Measurements from ENCODE around the gene USP46. TPM values are rescaled to one million over a fixed set of nuclear protein-coding genes. Genes with fewer than 3 reads are reported as not detected.

The USP46 gene
- total RNA-seq, 2 donors from 2014 or later: 9.2 to 26.3 TPM

- 100% methylated on average over 1 of the region's 1 CpG for WGBS
- H3K4me1 ChIP-seq (replicated peaks): no peaks in the 10 kb centered on the region
- H3K9me3 ChIP-seq: no peaks in the 10 kb centered on the region
- no peaks in the 10 kb centered on the region for H3K27me3 ChIP-seq (replicated peaks; ENCODE audit: insufficient read depth)
- H3K36me3 ChIP-seq: no peaks in the 10 kb centered on the region
- DNase-seq (ENCODE audit: low spot score): no peak
- TF ChIP-seq, protein P1, sequence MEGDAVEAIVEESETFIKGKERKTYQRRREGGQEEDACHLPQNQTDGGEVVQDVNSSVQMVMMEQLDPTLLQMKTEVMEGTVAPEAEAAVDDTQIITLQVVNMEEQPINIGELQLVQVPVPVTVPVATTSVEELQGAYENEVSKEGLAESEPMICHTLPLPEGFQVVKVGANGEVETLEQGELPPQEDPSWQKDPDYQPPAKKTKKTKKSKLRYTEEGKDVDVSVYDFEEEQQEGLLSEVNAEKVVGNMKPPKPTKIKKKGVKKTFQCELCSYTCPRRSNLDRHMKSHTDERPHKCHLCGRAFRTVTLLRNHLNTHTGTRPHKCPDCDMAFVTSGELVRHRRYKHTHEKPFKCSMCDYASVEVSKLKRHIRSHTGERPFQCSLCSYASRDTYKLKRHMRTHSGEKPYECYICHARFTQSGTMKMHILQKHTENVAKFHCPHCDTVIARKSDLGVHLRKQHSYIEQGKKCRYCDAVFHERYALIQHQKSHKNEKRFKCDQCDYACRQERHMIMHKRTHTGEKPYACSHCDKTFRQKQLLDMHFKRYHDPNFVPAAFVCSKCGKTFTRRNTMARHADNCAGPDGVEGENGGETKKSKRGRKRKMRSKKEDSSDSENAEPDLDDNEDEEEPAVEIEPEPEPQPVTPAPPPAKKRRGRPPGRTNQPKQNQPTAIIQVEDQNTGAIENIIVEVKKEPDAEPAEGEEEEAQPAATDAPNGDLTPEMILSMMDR (IDR thresholded peaks at IDR 0.05): no peak
- TF ChIP-seq POLR2AphosphoS5 (IDR thresholded peaks at IDR 0.05) (no peak), POLR2A (IDR thresholded peaks at IDR 0.05) (no peak)
- intact Hi-C loops (cut with DNase I): no loop called here
- no peak overlapping the region for H3K4me3 ChIP-seq
- H3K27ac ChIP-seq: no peak overlapping the region
Observed at GRCh38 chr4:52614241-52614640, 44.9 kb downstream of the USP46 start.

DNA sequence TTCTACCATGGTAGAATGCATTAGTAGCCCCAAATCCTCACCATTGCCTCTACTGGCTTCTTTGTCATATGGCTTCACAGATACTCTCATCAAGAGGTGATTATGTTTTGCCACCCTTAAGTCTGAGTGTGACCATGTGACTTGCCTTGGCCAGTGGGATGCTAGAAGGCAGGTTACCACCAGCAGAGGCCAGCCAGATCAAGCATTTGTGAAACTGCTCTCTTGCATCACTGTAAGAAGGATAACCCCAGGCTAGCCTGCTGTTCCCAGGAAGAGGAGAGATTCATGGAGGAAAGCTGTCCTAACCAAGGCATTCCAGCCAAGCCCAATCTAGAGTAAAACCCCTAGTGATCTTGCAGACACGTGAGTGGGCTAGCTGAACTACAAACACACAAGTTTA is 46.8 kb downstream of the USP46 start:
- H3K4me3 ChIP-seq: no peak overlapping the region
- H3K27ac ChIP-seq: no peak overlapping the region
- intact Hi-C loops (cut with DNase I): no loop called here
- H3K27me3 ChIP-seq (replicated peaks; ENCODE audit: insufficient read depth): no peaks in the 10 kb centered on the region
- no peaks in the 10 kb centered on the region for H3K4me1 ChIP-seq (replicated peaks)
- TF ChIP-seq POLR2A (IDR thresholded peaks at IDR 0.05): no peak
- H3K36me3 ChIP-seq: no peaks in the 10 kb centered on the region
- 95% methylated on average over 1 of the region's 1 CpG for WGBS
- H3K9me3 ChIP-seq: no peaks in the 10 kb centered on the region
- no peak for DNase-seq (ENCODE audit: low spot score)

GRCh38 chr4:52611030-52611555 is 48.0 kb downstream of the USP46 start:
- Histone ChIP-seq H3K4me3 (no peak overlapping the region), H3K27ac (no peak overlapping the region), H3K4me1 (replicated peaks) (no peaks in the 10 kb centered on the region), H3K36me3 (no peaks in the 10 kb centered on the region), H3K27me3 (replicated peaks; ENCODE audit: insufficient read depth) (no peaks in the 10 kb centered on the region), H3K9me3 (no peaks in the 10 kb centered on the region)
- TF ChIP-seq POLR2AphosphoS5 (IDR thresholded peaks at IDR 0.05) (no peak), POLR2A (IDR thresholded peaks at IDR 0.05) (no peak)
- TF ChIP-seq, protein P1 (IDR thresholded peaks at IDR 0.05): no peak
- WGBS: 89% methylated on average over 6 of the region's 6 CpGs
- intact Hi-C loops (cut with DNase I): no loop called here
- no peak for DNase-seq (ENCODE audit: low spot score)

DNA sequence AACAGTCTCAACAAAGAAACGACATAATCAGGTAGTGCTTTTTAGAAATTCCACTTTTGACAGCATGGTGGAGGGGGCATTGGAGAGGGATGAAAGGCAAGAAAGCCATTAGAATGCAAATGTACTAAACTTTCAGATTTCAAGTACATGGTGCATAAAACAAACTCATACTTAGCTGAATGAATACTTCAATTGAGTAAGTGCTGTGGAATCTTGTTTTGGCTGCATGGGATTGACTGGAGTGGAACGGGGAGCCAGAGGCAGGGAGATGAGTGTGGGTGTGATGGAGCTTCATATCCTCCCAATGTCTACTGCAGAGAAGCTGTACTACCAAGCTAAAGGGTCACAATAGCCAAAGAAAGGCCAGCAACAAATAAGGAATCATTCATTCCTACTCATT is 52.4 kb downstream of the USP46 start:
- 95% methylated on average over 2 of the region's 2 CpGs for WGBS
- Histone ChIP-seq H3K9me3 (no peaks in the 10 kb centered on the region), H3K27me3 (replicated peaks; ENCODE audit: insufficient read depth) (no peaks in the 10 kb centered on the region), H3K36me3 (no peaks in the 10 kb centered on the region), H3K4me1 (replicated peaks) (no peaks in the 10 kb centered on the region), H3K27ac (no peak overlapping the region), H3K4me3 (no peak overlapping the region)
- TF ChIP-seq, protein P1 (IDR thresholded peaks at IDR 0.05): no peak
- no peak for TF ChIP-seq POLR2AphosphoS5 (IDR thresholded peaks at IDR 0.05)
- TF ChIP-seq POLR2A (IDR thresholded peaks at IDR 0.05): no peak
- intact Hi-C loops (cut with DNase I): no loop called here
- DNase-seq (ENCODE audit: low spot score): no peak

DNA sequence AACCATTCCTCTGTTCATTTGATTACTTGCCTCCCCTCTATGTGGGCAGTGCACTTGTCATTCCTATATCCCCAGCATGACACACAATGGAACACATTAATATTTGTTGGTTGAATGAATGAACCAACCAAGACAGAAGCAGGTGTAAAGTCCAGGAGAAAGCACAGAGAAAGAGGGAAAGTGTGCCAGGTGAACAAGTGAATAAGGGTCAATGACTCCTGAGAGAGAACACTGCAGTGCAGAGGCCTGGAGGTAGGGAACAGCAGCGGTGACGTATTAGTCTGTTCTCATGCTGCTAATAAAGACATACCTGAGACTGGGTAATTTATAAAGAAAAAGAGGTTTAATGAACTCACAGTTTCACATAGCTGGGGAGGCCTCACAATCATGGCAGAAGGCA is 53.1 kb downstream of the USP46 start:
- DNase-seq (ENCODE audit: low spot score): no peak
- no peak for TF ChIP-seq POLR2AphosphoS5 (IDR thresholded peaks at IDR 0.05)
- TF ChIP-seq, protein P1 (IDR thresholded peaks at IDR 0.05): no peak
- TF ChIP-seq POLR2A (IDR thresholded peaks at IDR 0.05): no peak
- 97% methylated on average over 2 of the region's 2 CpGs for WGBS

More for the DNA sequence above, 53.1 kb downstream of the USP46 start:
- Histone ChIP-seq H3K4me1 (replicated peaks) (no peaks in the 10 kb centered on the region), H3K9me3 (no peaks in the 10 kb centered on the region), H3K4me3 (no peak overlapping the region), H3K27me3 (replicated peaks; ENCODE audit: insufficient read depth) (no peaks in the 10 kb centered on the region), H3K27ac (no peak overlapping the region), H3K36me3 (no peaks in the 10 kb centered on the region)
- intact Hi-C loops (cut with DNase I): no loop called here
